NCI-H1694 (cell line): ENCODE data around the gene TMEM88.

ENCODE experiments used
- DNase-seq: peaks from one replicate; lab custom pipeline; 2025; lab: John Stamatoyannopoulos, UW

TMEM88 gene

DNA sequence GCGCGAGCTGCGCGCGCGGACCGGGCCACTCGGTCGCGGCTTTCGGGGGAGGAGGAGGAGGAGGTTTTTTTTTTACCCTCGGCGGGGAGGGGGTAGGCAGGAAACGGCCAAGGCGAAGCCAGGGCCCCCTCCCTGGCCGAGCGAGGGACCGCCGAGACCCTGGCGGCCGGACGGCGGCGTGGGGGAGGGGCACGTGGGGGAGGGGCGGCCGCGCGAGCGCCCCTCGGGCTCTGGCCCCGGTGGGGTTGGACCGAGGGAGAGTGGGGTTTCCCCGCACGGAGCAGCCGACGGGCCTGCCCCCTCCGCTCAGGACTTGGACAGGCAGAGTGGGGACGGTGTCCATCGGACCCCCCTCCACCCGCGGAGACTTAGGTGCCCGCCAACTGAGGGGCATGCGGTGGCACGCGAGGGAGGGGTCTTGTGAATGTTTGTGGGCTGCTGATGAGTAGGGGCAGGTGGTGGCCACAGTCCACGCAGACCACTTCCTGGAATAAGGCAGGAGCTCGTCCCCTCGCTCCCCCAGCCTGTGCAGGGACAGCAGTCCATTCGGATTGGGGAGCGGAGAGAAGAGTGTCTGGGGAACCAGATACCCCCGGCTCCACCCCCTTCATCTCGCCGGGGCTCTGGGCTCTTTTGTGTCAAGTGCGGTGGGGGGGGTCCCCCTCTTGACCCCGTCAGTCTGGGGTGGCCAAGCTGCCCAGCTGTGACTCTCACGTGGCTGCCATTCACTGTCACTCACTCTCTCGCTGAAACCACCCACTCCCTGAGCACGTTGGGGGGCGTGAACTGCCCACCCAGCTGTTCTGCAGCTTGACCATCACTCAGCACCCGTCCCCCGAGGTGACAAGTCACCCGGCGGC is 30.7 kb downstream of the TMEM88 start:
- DNase-seq: no peak

DNA sequence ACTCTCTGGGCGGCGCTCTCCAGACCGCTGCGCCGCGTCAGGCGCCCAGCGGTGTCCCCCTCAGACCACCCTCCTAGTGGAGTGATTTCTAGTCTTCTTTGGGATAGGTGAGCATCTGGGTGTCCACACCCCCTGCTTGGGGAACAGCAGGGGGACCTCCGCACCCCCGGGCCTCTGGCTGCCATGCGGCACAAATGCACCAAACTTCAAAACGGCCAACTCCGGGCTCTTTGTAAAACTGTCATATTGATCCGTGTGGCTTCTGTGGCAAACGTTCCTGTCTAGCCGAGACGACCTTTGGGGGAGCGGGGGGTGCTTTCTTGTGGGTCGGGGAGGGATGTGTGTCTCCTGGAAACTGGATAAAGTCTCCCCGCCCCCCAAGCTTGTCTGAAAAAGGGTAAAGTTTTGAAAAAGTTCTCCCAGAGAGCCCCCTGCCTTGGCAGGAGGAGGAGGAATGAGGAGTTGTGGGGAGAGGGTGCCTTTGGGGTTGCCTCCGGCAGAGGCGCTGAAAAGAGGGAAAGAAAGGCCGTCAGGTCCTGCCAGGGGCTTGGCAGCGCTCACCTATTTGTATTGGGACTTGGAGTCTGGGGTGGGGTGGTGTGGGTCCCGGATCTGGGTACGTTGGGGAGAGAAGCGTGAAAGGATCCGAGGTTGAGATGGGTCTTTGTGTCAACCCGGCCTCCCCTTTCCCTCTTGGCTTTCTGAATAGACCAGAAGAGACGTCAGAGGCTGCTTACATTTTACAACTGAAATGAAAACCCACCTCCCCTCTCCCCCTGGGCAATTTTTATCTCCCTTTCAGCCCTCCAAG is 31.6 kb downstream of the TMEM88 start:
- peak; percentile 56 for DNase-seq

DNA sequence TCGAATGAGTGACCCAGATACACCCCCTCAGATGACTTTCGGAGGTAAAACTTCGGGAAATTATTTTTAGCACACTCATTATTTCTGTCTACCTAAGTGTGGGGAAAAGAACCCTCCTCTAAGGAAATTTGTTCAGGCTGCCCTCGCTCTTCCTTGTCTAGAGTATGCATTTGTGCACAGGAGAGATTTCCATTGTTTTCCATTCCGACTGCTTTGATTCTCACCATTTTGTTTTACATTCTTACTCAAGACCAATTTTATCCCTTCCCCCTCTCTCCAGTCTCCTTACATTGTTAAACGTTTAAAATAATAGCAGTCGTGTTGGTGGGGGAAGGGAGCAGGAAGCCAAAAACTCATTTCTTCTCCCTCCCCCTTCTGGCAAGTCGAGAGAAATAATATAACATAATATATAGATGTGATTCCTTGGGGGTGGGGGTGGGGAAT is 32.2 kb downstream of the TMEM88 start:
- DNase-seq: no peak

GRCh38 chr17:7887482-7888183 is 32.8 kb downstream of the TMEM88 start:
- peak; percentile 99 for DNase-seq

DNA sequence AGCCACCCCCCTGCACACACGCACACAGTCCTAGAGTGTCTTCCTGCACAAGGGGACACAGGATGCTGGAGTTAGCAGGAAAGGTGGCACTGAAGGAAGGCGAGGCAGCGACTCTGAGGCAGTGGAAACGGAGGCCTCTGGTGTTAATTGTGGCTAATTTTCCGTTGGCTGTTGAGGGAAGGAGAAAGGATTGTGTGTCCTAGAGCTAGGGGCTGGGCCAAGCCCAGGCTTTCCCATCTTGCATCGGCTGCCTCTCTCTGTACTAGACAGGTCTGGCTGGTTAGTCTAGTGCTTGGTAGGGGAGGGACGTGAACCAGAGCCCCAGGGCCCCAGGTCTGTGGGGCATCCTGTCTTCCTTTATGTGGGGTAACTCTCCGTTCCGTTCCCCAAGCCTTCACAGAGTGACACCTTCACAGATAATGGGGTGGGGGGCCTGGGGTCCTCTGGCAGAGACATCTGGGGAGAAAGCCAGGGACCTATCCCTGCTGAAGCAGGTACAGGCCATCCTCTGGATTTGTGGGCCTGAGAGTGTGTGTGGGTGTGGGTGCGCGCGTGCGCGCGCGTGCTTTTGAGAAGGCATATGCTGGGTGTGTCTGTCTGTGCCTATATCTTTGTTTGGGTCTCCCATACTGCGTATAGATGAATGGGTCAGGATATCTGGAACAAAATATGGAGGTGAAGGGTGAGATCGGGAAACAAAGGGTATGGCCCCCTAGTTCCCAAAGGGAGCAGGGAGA is 33.5 kb downstream of the TMEM88 start, which contains the start of gene CHD3:
Gene CHD3 (plus strand): TSS at position 606 of the 737 bp plus-strand sequence. CDS start 212 bp downstream, outside the sequence.
- DNase-seq: peak; percentile 36

DNA sequence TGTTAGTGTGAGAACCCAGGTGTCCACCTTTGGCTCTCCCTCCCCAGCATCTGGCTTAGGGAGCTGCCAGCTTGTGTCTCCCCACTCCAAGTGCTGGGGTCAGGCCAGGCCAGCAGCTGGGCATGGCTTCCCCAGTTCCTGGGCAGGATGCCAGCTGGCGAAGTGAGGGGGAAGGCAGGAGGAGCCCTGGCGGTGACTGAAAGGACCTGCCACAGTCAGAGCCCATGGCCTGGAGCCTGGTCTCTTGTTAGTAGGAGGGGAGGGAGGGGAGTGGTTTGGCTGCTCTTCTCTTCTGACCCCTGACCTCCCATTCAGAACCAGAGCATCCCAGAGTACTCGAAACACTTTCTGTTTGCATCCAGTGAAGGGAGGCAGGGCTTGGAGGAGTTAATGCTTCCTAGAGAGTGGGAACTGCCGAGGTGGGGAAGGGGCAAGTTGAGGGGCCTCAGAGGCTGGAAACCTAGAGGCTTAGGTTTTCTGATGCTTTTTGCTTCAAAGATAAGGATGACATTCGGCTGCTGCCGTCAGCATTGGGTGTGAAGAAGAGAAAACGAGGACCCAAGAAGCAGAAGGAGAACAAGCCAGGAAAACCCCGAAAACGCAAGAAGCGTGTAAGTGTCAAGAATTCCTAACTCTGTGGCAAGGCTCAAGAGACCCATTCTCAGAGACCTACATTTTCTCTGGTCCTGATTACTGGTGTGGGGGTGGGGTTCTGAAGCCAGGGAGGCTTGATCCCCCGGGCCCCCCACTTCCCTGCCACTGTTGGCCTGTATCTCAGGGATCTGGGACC is 34.5 kb downstream of the TMEM88 start:
- DNase-seq: peak; percentile 96

DNA sequence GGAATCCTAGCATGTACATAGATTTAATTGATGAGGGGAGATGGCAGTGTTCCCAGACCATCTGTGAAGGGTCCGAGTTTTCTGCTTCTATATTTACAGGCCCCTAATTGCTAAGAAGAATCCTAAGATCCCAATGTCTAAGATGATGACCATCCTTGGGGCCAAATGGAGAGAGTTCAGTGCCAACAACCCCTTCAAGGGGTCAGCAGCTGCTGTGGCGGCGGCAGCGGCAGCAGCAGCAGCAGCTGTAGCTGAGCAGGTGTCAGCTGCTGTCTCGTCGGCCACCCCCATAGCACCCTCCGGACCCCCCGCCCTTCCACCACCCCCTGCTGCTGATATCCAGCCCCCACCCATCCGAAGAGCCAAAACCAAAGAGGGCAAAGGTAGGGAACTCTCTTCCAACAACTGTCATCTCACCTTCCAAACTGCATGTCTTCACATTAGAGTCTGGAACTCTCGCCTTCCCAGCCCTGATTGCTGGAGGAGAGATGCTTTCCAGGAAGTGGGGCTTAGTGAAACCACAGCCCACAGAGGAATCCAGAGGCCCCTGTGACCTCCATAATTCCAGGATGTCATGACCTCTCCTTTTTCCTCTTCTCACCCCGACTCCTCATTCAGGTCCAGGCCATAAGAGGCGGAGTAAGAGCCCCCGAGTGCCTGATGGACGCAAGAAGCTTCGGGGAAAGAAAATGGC is 38.5 kb downstream of the TMEM88 start:
- no peak for DNase-seq

DNA sequence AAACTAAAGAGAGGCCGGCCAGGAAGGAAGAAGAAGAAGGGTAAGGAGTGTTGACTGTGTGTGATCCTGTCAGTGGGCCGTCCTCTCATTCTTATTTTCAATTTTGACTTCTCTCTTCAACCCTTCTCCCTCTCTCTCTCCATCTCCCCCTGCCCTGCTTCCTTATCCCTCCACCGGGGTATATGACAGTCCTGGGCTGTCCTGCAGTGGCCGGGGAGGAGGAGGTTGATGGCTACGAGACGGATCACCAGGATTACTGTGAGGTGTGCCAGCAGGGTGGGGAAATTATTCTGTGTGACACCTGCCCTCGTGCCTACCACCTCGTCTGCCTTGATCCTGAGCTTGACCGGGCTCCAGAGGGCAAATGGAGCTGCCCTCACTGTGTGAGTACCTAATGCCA is 39.4 kb downstream of the TMEM88 start:
- no peak for DNase-seq

DNA sequence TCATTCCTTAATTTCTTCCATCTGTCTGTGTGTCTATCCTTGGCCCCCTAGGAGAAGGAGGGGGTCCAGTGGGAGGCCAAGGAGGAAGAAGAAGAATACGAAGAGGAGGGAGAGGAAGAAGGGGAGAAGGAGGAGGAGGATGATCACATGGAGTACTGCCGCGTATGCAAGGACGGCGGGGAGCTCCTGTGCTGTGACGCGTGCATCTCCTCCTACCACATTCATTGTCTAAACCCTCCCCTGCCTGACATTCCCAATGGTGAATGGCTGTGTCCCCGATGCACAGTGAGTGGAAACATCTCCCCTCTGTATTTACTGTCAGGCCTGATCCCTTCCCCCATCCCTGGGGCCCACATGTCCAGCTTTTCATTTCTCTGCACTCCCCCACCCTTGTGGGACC is 40.0 kb downstream of the TMEM88 start:
- DNase-seq: no peak

DNA sequence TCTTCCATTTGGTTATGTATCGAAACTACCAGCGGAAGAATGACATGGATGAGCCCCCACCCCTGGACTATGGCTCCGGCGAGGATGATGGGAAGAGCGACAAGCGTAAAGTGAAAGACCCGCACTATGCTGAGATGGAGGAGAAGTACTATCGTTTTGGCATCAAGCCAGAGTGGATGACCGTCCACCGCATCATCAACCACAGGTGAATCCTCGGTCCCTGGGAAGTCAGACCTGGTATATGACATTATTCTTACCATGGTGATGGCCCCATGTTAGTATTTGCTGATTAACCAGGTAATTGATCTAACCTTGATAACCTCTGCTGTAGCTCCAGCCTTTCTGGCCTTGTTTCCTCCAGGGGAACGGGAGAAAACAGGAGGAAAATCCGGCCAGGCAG is 42.2 kb downstream of the TMEM88 start:
- no peak for DNase-seq

GRCh38 chr17:7897773-7898172 is 42.9 kb downstream of the TMEM88 start:
- DNase-seq: peak; percentile 21

- no peak for DNase-seq
Measured at GRCh38 chr17:7903154-7904103, 48.6 kb downstream of the TMEM88 start.
